HCT116 (cell line): ENCODE data around the gene NAT9. TPM values are rescaled to one million over a fixed set of nuclear protein-coding genes. Genes with fewer than 3 reads are reported as not detected.
A peak's percentile ranks its signal among the peaks of the same experiment; 100 is the strongest.

Experiments
- ATAC-seq: fragments of 200-7000 bp; cut with Tn5 transposase; 2 replicates; pipeline ENCODE4 v1.9.1; 2020; ENCODE audit warnings: mild to moderate bottlenecking, moderate library complexity
- BruUV-seq: library from RNA; stranded (reverse); fragments of 400-500 nt; replicated peaks from 2 replicates; lab custom pipeline; 2021; lab: Mats Ljungman, UMichigan
- CTCF ChIA-PET: fragments of 300-600 bp; sonication (Branson Sonifier 250); formaldehyde crosslinking; loops from one replicate; lab custom pipeline; 2021; ENCODE audit warnings: antibody characterized with exemption; lab: Charles Lee
- POLR2A ChIA-PET: fragments of 300-600, 350-600 bp; sonication (Branson Sonifier 250); formaldehyde crosslinking; loops from one replicate; lab custom pipeline; 2021; ENCODE audit warnings: antibody characterized with exemption; lab: Charles Lee
- RAD21 ChIA-PET, 2 experiments: fragments of 300-600 bp; sonication (Branson Sonifier 250); formaldehyde crosslinking; loops; one replicate each; lab custom pipeline; 2023; ENCODE audit warnings: low total read pairs in 2 of 2; ENCODE audit not compliant: uncharacterized antibody in 2 of 2, unreplicated experiment in 2 of 2, low non-redundant PET in 1 of 2; lab: Charles Lee
- DNase-seq: peaks from one replicate; pipeline ENCODE4 v3.0.0-alpha.2; 2010; ENCODE audit warnings: low read depth, low spot score
- H2AFZ ChIP-seq: fragments of 200-600 bp; shearing (Covaris generic), sonication (generic); 2 replicates; pipeline ENCODE4 v1.6.1; 2017; ENCODE audit warnings: low read depth, mixed run types, mixed read lengths, antibody characterized with exemption, low read length; ENCODE audit not compliant: poor library complexity, severe bottlenecking
- H3K27ac ChIP-seq: 2 replicates; pipeline ENCODE4 v1.5.1; 2012; ENCODE audit warnings: low read depth, low read length
- H3K27me3 ChIP-seq: fragments of 200-600 bp; sonication (generic); 2 replicates; pipeline ENCODE4 v1.6.1; 2016; ENCODE audit warnings: mixed run types, low read length, mixed read lengths; ENCODE audit not compliant: insufficient read depth
- H3K36me3 ChIP-seq, 2 experiments: fragments of 200-500 bp in 1 of 2; fragments of 200-600 bp in 1 of 2; sonication (Bioruptor generic) in 1 of 2; sonication (generic) in 1 of 2; 2 replicates each; pipeline versions ENCODE4 v1.5.1 to v1.6.1; 2014 to 2016; ENCODE audit warnings: low read length in 2 of 2, inconsistent platforms in 1 of 2, mixed read lengths in 1 of 2, mixed run types in 1 of 2; ENCODE audit not compliant: insufficient read depth in 2 of 2, control insufficient read depth in 1 of 2
- H3K4me1 ChIP-seq, 2 experiments: fragments of 200-600 bp in 1 of 2; sonication (generic) in 1 of 2; 2 replicates each; pipeline versions ENCODE4 v1.5.1 to v1.6.1; 2012 to 2017; ENCODE audit warnings: low read length in 2 of 2, inconsistent platforms in 1 of 2, mild to moderate bottlenecking in 1 of 2, mixed read lengths in 1 of 2, mixed run types in 1 of 2, moderate library complexity in 1 of 2; ENCODE audit not compliant: insufficient read depth in 2 of 2, control insufficient read depth in 1 of 2
- H3K4me2 ChIP-seq: fragments of 200-600 bp; sonication (generic); 2 replicates; pipeline ENCODE4 v1.6.1; 2017; ENCODE audit warnings: mixed run types, low read length, mixed read lengths
- H3K4me3 ChIP-seq, 2 experiments: fragments of 200-600 bp in 1 of 2; sonication (generic) in 1 of 2; replicated peaks in 1 of 2; 2 replicates each; pipeline ENCODE4 v1.5.1; 2011 to 2016; ENCODE audit warnings: low read length in 2 of 2, control low read depth in 1 of 2, low read depth in 1 of 2, mild to moderate bottlenecking in 1 of 2, mixed read lengths in 1 of 2, mixed run types in 1 of 2
- H3K79me2 ChIP-seq: fragments of 200-600 bp; sonication (generic); 2 replicates; pipeline ENCODE4 v1.6.1; 2017; ENCODE audit warnings: mild to moderate bottlenecking, mixed run types, low read length, moderate library complexity, mixed read lengths; ENCODE audit not compliant: insufficient read depth
- H3K9ac ChIP-seq: fragments of 200-600 bp; sonication (generic); 2 replicates; pipeline ENCODE4 v1.6.1; 2016; ENCODE audit warnings: low read length, mixed read lengths
- H3K9me2 ChIP-seq: fragments of 200-600 bp; sonication (generic), shearing (Covaris generic); 2 replicates; pipeline ENCODE4 v1.6.1; 2017; ENCODE audit warnings: mixed run types, mild to moderate bottlenecking, moderate library complexity; ENCODE audit not compliant: insufficient read depth
- H3K9me3 ChIP-seq, 2 experiments: fragments of 200-500 bp in 1 of 2; fragments of 200-600 bp in 1 of 2; sonication (Bioruptor generic) in 1 of 2; sonication (generic) in 1 of 2; 2 replicates each; pipeline ENCODE4 v1.6.1; 2014 to 2017; ENCODE audit warnings: low read length in 2 of 2, mixed read lengths in 2 of 2, inconsistent platforms in 1 of 2, low read depth in 1 of 2, mild to moderate bottlenecking in 1 of 2, mixed run types in 1 of 2, moderate library complexity in 1 of 2; ENCODE audit not compliant: control insufficient read depth in 1 of 2, insufficient read depth in 1 of 2
- H4K20me1 ChIP-seq: fragments of 200-600 bp; sonication (generic), shearing (Covaris generic); 2 replicates; pipeline ENCODE4 v1.6.1; 2017; ENCODE audit warnings: mixed run types, mild to moderate bottlenecking, moderate library complexity; ENCODE audit not compliant: insufficient read depth
- ELF1 ChIP-seq: IDR thresholded peaks from 2 replicates; pipeline ENCODE4 v1.6.1; 2012; ENCODE audit warnings: low read depth, borderline replicate concordance
- JUND ChIP-seq: IDR thresholded peaks from 2 replicates; pipeline ENCODE4 v1.6.1; 2012
- MAX ChIP-seq: IDR thresholded peaks from 2 replicates; pipeline ENCODE4 v1.6.1; 2012
- POLR2A ChIP-seq: IDR thresholded peaks from 2 replicates; pipeline ENCODE4 v1.7.0; 2011; ENCODE audit warnings: borderline replicate concordance; ENCODE audit not compliant: insufficient read depth, insufficient read length; ENCODE audit errors: extremely low read depth
- REST ChIP-seq: IDR thresholded peaks from 2 replicates; pipeline ENCODE4 v1.6.1; 2012; ENCODE audit warnings: low read depth
- ZBTB33 ChIP-seq: IDR thresholded peaks from 2 replicates; pipeline ENCODE4 v1.6.1; 2011; ENCODE audit warnings: mild to moderate bottlenecking, low read length, moderate library complexity; ENCODE audit not compliant: insufficient replicate concordance; ENCODE audit errors: extremely low read depth
- intact Hi-C: fragments of 100-400 bp; cut with micrococcal nuclease; formaldehyde crosslinking; loops from 2 replicates; pipeline ENCODE4 v1.10.0; 2022
- total RNA-seq: library from RNA; stranded (reverse); gene quantifications from one replicate; pipeline ENCODE4 v1.2.1, GENCODE V29; 2021; ENCODE audit not compliant: unreplicated experiment
- TF ChIP-seq, protein P1 (sequence below): IDR thresholded peaks from 2 replicates; pipeline ENCODE4 v1.6.1; 2012

The NAT9 gene
- total RNA-seq, 1 experiment from 2014 or later: 88.7 TPM

DNA sequence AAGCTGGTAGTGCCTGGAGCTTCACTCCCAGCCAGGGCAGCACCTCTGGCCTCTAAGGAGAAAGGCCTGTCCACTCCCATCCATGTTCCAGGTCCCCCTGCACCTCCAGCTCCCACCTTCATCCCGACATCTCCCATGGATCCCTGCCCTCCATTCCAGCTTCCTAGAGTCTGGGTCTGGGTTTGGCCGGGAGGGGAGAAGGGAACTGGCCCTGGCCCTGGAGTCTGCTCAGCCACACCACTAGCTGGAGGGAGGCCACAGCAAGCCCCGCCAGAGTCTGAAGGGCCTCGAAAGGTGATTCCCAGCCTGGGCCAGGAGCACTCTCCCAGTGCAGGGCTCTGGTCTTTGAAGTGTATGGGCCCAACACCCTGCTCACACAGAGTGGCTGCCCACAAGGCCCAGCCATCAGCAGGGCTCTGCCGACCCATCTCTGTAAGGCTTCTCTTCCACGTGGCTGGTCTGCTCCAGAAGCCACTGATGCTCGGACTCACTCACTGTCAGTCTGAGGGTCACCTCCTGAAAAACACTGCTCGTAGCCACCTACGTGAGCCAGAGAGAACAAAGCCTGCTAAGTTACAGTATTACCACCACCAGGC lies 4.7 kb downstream of the NAT9 start:
- TF ChIP-seq, protein P1, sequence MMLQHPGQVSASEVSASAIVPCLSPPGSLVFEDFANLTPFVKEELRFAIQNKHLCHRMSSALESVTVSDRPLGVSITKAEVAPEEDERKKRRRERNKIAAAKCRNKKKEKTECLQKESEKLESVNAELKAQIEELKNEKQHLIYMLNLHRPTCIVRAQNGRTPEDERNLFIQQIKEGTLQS: no peak
- TF ChIP-seq JUND: no peak
- no peak for TF ChIP-seq ELF1
- no peak for TF ChIP-seq MAX
- ATAC-seq (no peak), DNase-seq (no peak)
- H3K4me2 ChIP-seq: no peak overlapping the region
- ChIA-PET CTCF (interaction anchor here (0.6 to 4.8 kb wide), 12 partner anchors 9 to 206 kb away, joined by 3 to 55 read pairs (median 5); partner anchors contain the start of gene RAB37), RAD21 (interaction anchor here (1.0 to 1.4 kb wide), 5 partner anchors 20 to 114 kb away, joined by 3 to 8 read pairs (median 3); no protein-coding TSS in a partner anchor), POLR2A (interaction anchor here (1.1 to 1.3 kb wide), 3 partner anchors 14 to 27 kb away, joined by 3 to 5 read pairs (median 4); no protein-coding TSS in a partner anchor)
- intact Hi-C loops: loop anchor here (2.0 kb wide), 1 partner anchor 115 kb away; no protein-coding TSS in a partner anchor
- H3K9ac ChIP-seq: no peak overlapping the region
- H3K27ac ChIP-seq: no peak overlapping the region
- H3K36me3 ChIP-seq: peaks cover 15 to 47% of the 10 kb centered on the region in 2 experiments; a peak in 3 of 4 replicates
- H3K4me3 ChIP-seq: no peak overlapping the region
- peaks cover 42% of the 10 kb centered on the region for H3K79me2 ChIP-seq
- H3K9me3 ChIP-seq: no peaks in the 10 kb centered on the region
- peaks cover 6 to 27% of the 10 kb centered on the region in 2 experiments; a peak in 3 of 4 replicates for H3K4me1 ChIP-seq
- H3K9me2 ChIP-seq: no peaks in the 10 kb centered on the region
- BruUV-seq: no TSS peak
- no peaks in the 10 kb centered on the region for H3K27me3 ChIP-seq
- no peaks in the 10 kb centered on the region for H4K20me1 ChIP-seq
- H2AFZ ChIP-seq: no peak overlapping the region

- ATAC-seq: peak; percentile 85
- Histone ChIP-seq H3K79me2 (peaks cover 38% of the 10 kb centered on the region), H3K36me3 (peaks cover 15 to 47% of the 10 kb centered on the region in 2 experiments; a peak in 3 of 4 replicates), H4K20me1 (no peaks in the 10 kb centered on the region), H3K9ac (no peak overlapping the region), H2AFZ (no peak overlapping the region), H3K4me2 (no peak overlapping the region), H3K9me3 (no peaks in the 10 kb centered on the region), H3K9me2 (no peaks in the 10 kb centered on the region), H3K27me3 (no peaks in the 10 kb centered on the region), H3K4me3 (no peak overlapping the region), H3K4me1 (peaks cover 6 to 27% of the 10 kb centered on the region in 2 experiments; a peak in 3 of 4 replicates), H3K27ac (0 out of 2 replicates have a peak overlapping the region, but pooled peaks have one; percentile 0)
- ChIA-PET RAD21 (interaction anchor here (1.0 to 1.4 kb wide), 6 partner anchors 13 to 113 kb away, joined by 3 to 8 read pairs (median 3); no protein-coding TSS in a partner anchor), CTCF (interaction anchor here (0.6 to 4.8 kb wide), 12 partner anchors 9 to 205 kb away, joined by 3 to 55 read pairs (median 5); partner anchors contain the start of gene RAB37), POLR2A (interaction anchor here (1.1 to 2.3 kb wide), 5 partner anchors 11 to 26 kb away, joined by 3 to 7 read pairs (median 4); no protein-coding TSS in a partner anchor)
- intact Hi-C loops: loop anchor here (1.0 to 2.0 kb wide), 2 partner anchors 26 to 114 kb away; no protein-coding TSS in a partner anchor
- DNase-seq: peak; percentile 41
- BruUV-seq: no TSS peak
- TF ChIP-seq ZBTB33: no peak
- TF ChIP-seq POLR2A: no peak
- no peak for TF ChIP-seq MAX
- TF ChIP-seq, protein P1: no peak
- TF ChIP-seq REST: no peak
These were observed 5.4 kb downstream of the NAT9 start for GRCh38 chr17:74770498-74771318.
